Vagina (tissue), 2 donors: ENCODE data around the gene AFAP1L1.

Experiments used
- CTCF ChIP-seq, 3 experiments: fragments of 450-650 bp in 2 of 3; fragments of 200-600 bp in 1 of 3; sonication (generic) in 1 of 3; IDR thresholded peaks; one replicate each; pipeline ENCODE4 v1.5.1; 2017 to 2019; ENCODE audit warnings: antibody characterized with exemption in 3 of 3, mild to moderate bottlenecking in 2 of 3, moderate library complexity in 2 of 3
- POLR2AphosphoS5 ChIP-seq, 2 donors: sonication (generic); formaldehyde crosslinking; IDR thresholded peaks; one replicate each; pipeline ENCODE4 v1.9.0; 2017; ENCODE audit warnings: antibody characterized with exemption in 2 of 2, mild to moderate bottlenecking in 2 of 2, low read depth in 1 of 2; ENCODE audit not compliant: insufficient read depth in 1 of 2

GRCh38 chr5:149378241-149378820 is 106.7 kb downstream of the AFAP1L1 start:
- TF ChIP-seq CTCF (IDR thresholded peaks at IDR 0.05): no peak
- no peak for TF ChIP-seq POLR2AphosphoS5 (IDR thresholded peaks at IDR 0.05; ENCODE audit: insufficient read depth in 1 of 2, low read depth in 1 of 2)
